ENCODE results near the gene MKRN3.
"Not testable (repeated sequence)": the region's sequence is repeated elsewhere in the genome, so short reads cannot be mapped to it uniquely, and the experiment has no call there.

Gene MKRN3

DNA sequence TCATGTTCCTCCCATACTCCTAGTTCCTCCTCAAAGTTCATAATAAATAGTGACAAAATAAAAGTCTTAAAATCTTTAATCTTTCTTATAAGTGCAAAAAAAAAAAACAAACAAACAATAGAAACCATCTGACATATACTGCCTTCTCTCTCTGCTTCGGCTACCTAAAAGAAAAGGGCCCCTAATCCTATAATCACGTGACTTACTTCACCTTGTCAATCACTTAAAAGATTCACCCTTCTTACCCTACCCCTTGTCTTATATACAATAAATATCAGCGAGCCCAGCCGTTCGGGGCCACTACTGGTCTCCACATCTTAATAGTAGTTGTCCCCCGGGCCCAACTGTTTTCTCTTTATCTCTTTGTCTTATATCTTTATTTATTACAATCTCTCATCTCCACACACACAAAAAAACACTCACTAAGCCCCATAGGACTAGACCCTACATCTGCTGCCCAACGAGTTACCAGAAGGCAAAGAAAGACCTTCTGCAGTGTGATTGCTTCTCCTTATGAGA, 28.8 kb downstream of the MKRN3 start:
- no peak for DNase-seq

DNA sequence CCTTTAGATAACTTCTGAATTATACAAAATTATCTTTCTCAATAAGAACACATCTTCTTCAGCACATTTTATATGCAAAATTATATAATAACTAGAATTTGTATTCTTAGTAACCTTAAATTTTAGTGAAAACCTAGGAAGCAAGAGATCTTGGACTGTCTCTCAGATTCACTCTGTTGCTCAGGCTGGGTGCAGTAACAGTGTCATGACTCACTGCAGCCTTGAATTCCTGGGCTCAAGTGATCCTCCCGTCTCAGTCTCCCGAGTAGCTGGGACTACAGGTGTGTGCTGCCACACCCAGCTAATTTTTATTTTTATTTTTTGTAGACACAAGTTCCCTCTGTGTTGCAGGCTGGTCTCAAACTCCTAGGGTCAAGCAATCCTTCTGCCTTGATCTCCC, 29.9 kb downstream of the MKRN3 start:
- no peak for DNase-seq

DNA sequence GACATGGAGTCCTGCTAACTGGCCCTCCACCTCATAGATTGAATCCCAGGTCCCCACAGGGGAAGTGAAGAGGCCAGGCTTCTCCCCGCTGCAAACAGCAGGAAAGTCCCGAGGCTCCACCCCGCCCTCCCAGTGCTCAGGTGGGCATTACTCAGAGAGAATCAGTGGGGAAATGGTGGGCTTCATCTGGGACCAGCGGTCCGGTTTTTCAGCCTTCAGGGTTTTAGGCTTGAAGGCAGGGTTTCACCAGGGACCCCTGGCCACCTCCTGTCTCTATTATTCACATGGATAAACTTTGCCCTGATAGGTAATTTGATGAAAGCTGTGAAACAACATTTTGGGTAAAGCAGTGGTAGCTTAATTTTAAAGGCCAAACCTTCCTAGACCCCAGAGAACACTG, 31.3 kb downstream of the MKRN3 start:
- no peak for DNase-seq

DNA sequence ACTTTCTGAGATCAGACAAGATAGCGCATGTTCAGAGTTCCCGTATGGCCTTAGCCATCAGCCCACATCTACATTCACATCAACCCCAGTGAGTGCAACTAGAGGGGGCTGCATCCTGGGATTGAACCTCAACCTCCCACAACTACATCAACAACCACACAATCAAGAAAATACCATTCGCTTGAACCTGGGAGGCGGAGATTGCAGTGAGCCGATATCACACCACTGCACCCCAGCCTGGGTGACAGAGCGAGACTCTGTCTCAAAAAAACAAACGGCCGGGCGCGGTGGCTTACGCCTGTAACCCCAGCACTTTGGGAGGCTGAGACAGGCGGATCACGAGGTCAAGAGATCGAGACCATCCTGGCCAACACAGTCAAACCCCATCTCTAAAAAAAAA, 31.8 kb downstream of the MKRN3 start:
- DNase-seq, result not testable (repeated sequence)

GRCh38 chr15:23599053-23599452, 33.6 kb downstream of the MKRN3 start:
- DNase-seq, result no peak

DNA sequence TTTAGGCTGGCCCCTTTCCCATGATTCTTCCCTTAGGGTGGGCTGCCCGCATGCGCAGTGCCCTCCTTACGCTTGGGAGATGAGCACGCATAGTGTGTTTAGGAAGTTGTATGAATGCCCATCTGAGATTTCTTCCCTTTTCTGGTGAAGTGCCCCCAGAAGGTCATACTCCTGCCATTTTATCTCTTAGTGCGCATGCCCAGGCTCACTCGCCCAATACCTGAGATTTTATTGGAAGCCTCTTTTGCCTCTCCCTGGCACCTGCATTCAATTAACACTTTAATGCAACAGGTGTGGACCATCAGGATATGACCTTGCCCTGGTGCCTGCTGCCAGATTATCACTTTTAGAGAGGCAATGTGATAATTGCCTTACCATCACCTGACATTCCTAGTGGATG, 36.6 kb downstream of the MKRN3 start:
- no peak for DNase-seq

DNA sequence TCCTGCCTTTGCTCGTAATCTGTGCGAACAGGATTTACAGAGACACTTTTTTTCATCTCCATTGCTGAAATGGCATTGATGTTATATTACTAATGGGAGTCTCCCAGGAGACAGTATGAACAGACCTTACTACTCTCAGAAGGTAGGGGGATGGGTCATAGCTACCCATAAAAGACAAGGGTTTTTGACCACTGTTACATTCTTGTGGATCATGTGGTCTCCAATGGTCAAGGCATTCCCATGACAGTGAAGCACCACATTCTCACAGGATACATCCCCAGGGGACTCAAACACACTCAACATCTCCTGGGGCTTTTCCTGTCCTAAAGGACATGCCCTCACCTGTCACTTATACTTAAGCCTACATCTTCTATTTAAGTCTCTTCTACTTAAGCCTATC, 40.8 kb downstream of the MKRN3 start:
- no peak for DNase-seq

- DNase-seq, result no peak
These were observed 51.1 kb downstream of the MKRN3 start for GRCh38 chr15:23616536-23616935.
